Measurements from ENCODE around the gene DYNC1I1.

Gene DYNC1I1

GRCh38 chr7:95974108-95974507, 201.8 kb downstream of the DYNC1I1 start:
- DNase-seq, result no peak

- DNase-seq, result no peak
Measured at GRCh38 chr7:95976369-95977060, 204.2 kb downstream of the DYNC1I1 start.

DNA sequence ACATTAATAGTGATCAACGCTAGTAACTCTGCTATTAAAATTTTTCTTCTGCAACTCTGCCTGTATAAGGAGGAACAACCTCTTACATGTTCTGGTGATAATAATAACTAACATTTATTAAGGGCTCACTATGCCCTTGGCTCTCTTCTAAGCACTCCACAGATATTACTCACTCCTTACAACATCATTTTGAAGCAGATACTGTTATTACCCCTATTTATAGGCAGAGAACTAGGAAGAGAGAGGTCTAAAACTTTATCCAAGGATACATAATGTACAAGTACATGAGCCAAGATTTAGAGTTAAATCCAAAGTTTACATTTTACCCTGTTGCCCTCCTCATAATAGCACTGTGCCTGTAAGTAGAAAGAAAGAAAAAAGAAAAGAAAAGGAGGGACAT, 205.6 kb downstream of the DYNC1I1 start:
- no peak for DNase-seq

DNA sequence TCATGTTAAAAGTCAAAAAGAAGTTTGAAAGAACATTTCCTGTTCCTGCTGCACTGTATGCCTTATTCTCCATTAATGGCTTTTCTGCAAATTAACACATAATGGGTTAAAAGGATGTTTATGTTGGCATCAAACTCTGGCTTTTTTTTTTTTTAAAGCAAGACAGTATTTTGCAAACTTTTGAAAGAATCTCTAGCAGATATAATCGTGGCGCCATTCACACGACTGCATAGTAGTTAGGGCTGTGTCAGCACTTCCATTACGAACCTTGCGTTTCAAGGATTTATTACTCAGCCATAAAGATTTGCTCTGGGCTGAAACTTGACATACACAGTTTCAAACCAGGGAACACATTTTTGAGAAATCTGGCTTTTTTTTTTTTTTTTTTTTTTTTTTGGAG, 207.8 kb downstream of the DYNC1I1 start:
- no peak for DNase-seq

GRCh38 chr7:95980706-95981105, 208.4 kb downstream of the DYNC1I1 start:
- DNase-seq, result no peak

DNA sequence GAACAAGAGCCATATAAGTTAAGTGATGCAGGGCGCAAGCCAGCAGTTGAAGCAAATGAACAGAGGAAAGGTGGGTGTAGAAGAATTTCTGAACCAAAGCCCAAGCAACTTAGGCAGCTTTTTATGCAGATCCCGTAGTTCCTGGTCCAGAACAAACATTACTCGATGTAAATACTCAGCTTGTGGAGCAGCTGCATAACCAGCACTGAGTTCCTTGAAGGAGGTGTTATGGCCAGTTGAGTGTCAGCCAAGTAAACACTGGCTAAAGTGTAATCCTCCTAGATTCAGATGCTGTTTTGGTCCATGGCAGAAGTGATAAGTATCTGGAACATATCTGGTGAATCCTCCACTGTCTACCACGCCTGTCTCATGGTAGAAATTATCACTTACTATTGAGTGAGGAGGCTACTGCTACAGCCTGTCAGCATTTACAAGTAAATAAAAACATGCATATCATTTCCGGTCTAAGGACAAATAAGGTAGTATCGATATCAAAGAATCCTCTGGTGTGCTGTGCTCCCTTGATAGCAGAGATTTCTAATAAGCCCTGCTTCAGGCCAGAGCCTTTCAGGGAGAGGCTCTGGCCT, 213.9 kb downstream of the DYNC1I1 start:
- no peak for DNase-seq

DNA sequence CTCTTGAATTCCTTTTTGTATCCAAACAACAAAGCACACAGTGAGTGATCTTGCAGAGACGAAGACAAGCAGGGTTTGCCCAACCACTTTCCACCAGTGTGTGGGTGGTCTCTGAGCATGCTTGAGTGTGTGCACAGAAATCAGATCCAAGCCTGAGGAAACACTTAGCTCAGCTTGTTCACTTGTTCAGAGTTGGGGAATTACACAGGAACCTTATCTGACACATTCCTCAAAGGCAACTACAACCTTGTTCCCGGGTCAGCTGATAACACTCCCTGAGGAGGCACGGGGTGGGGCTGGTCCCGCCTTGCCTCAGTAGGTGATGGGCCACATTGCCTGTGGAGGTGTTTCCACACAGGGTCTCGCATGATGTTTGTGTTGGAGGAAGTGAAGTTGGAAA, 216.9 kb downstream of the DYNC1I1 start:
- DNase-seq, result no peak

DNA sequence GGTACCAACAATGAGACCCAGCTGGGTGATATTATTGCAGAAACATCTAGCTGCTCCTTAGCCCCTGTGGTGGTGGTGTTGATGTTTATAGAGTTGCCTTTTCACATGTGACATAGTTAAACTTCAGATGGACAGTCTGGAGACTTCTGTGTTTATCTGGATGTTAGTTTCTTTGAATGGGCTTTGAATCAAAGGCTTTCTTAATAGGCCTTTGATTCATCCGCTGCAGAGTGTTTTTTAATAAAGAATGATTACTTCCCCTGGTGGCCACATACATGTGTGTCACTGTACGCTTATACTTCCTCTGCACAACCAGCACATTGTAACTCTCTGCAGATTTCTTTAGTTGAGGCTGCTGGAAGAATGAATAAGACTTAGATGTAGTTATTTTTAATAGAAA, 221.0 kb downstream of the DYNC1I1 start:
- no peak for DNase-seq

DNA sequence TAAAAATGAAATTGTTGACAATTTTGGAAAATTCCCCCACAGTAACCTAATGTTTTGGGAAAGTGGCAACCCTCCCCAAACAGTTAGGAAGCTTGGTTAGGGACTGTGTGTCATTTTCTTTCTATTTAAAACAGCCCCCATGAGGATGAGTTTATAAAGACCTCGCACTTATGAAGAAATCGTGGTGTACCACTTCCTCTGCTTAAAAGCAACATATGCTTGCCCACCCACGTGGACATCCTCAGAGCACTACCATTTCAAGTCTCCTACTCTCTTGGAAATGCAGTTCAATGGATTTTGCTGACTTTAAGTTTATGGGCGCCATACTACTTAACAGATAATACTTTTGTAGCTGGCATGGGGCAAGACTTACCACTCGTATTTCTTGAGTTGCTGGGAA, 223.8 kb downstream of the DYNC1I1 start:
- no peak for DNase-seq

GRCh38 chr7:95996886-95997285, 224.5 kb downstream of the DYNC1I1 start:
- no peak for DNase-seq

DNA sequence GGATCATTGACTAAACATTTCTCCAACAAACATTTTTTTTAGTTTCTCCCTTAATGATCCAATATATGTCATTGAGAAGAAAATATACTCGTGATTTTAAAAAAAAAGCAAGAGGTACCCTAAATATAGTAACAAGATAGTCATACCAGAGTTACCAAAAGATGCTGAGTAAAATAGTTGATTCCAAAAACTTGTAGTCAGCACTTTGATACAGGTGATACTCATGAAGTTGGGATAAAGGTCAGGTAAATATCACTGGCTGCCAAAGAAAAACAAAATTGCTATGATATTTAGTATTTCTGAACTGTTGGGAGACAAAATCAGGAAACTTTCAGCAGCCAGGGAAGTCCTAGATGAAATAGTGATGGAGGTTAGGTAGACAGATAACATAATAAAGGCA, 225.3 kb downstream of the DYNC1I1 start:
- no peak for DNase-seq

DNA sequence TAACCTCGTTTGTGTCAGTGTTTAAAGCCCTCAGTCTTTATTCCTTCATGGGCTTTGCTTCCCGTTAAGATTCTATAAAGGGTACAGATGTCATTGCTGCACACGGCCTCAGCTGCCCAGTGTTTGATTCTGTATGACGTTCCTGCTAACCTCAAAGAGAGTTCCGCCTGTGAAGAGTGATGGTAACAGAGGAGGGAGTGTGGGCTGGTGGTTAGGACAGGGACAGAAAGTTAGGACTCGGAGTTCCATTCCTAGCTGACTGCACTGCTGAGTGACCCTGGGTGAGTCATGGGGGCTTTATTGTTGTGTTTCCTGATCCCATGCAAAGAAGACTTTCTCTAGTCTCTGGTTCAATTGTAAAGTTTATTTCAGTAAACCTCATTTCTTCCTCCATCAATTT, 227.1 kb downstream of the DYNC1I1 start:
- DNase-seq, result no peak

DNA sequence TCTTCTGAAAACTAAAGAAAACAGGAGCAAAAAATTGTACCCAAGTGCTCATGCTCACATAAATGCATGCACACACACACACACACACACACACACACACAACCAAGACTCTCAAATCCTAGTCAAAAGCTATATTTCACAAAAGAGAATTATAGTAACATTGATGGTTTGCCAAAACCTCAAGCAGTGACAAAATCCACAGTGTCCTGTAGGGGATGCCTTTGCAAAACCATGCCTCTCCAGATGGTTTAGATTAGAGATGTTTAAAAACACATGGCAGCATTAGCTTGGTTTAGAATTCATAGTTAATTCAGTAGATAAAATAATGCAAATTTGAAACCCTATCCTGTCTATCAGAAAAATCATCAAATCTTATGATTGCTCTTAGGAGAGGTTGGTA, 232.2 kb downstream of the DYNC1I1 start:
- DNase-seq, result no peak

DNA sequence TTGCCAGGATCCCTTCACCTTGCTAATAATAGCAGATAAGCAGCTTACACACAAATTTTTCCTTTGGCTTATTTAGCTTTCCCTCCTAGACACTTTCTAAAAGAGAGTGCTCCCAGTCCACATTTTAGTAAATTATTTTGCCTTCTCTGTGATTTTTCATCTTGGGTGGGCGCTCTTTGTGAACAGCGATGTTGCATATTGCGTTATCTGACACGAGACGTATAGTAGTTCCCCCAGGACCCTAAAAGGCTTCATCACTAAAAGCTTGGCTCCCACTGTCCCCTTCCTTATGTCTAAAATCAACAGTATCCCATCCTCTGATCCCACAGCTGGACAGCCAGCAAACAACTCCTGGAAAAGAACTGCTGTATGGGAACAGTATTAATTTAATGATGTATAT, 232.9 kb downstream of the DYNC1I1 start:
- DNase-seq, result no peak

GRCh38 chr7:96009148-96009547, 236.8 kb downstream of the DYNC1I1 start:
- DNase-seq, result no peak

DNA sequence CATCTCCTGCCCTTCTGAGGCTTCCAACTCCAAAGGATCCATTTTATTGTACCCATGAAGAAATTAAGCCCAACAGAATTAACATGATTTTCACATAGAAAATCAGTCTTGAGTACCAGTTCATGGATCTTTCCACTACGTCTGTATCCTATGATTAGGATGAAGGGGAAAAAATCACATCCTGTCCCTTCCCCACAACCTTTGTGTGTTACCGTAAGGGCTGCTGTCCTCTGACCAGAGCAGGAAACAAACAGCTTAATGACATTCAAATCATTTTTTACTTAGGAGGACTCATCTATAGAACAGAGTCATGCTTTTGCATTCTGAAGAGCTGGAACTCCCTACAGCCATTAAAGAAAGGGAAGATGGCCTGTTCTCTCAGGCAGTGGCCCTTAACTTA, 241.5 kb downstream of the DYNC1I1 start:
- DNase-seq, result no peak

DNA sequence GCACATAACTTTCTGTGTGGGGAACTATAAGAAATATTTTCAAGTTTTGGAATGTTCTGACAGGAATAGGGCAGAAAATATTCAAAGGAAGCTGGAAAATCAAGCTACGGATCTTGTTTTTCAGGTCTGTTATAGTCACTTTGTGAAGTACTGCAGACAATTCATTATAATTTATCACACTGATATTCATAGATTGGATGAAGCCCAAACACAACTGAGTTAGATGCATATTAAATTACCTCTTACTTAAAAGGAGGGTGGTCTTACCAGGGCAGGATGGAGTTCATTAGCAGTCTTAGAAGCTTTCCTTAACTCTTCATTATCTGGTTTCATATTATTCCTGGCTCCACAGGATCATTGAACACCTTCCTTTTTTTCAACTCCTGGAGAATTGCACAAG, 242.3 kb downstream of the DYNC1I1 start:
- DNase-seq, result no peak

GRCh38 chr7:96016056-96016586, 243.8 kb downstream of the DYNC1I1 start:
- no peak for DNase-seq

GRCh38 chr7:96016735-96017134, 244.4 kb downstream of the DYNC1I1 start:
- no peak for DNase-seq

- DNase-seq, result no peak
Measured at GRCh38 chr7:96017877-96018276, 245.5 kb downstream of the DYNC1I1 start.

DNA sequence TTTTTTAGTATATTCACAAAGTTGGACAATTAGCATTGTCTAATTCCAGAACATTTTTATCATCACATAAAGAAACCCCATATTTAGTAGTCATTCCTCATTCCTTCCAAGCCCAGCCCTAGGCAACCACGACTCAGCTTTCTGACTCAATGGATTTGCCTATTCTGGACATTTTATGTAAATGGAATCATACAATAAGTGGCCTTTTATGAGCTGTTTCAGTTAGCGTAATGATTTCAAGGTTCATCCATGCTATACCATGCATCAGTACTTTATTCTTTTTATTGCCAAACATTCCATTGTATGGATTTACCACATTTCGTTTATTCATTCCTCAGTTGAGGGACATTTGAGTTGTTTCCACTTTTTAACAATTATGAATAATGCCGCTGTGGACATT, 249.2 kb downstream of the DYNC1I1 start:
- DNase-seq, result no peak

GRCh38 chr7:96023387-96023786, 251.0 kb downstream of the DYNC1I1 start:
- DNase-seq, result no peak

DNA sequence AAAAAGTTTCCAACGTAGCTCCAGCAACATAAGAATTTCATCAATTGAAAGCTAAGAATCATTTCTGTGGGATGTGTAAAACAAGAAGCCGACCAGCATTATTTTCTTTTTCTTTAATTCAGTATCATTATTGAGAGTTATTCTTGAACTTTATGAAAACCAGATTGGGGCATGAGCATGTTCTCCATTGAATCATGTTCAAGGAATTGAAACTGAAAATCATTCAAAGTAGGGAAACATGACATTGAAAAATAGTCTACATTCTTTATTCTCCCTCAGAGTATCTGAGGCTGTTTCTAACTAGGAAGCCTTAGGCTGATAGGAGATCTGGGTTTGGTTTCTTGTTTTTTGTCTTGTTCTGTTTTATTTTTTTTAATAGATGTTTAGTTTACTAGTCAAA, 253.7 kb downstream of the DYNC1I1 start:
- no peak for DNase-seq

GRCh38 chr7:96026611-96027010, 254.3 kb downstream of the DYNC1I1 start:
- no peak for DNase-seq

- DNase-seq, result no peak
Measured at GRCh38 chr7:96028729-96029128, 256.4 kb downstream of the DYNC1I1 start.
